Memory B cell (primary cell): ENCODE measurements around the gene RAN.
"Not testable (repeated sequence)": the region's sequence is repeated elsewhere in the genome, so short reads cannot be mapped to it uniquely, and the experiment has no call there.

Experiments used
- ATAC-seq: fragments of 150-1000 bp; cut with Tn5 transposase; 2 replicates; pipeline ENCODE4 v1.10.0; 2021; ENCODE audit warnings: low read depth, mild to moderate bottlenecking, moderate library complexity
- DNase-seq, 2 donors: peaks; one replicate each; pipeline ENCODE4 v3.0.0; 2022; ENCODE audit warnings: low spot score in 2 of 2
- H3K27ac Mint-ChIP-seq: one replicate; pipeline ENCODE4 v1.8.0; 2022; ENCODE audit warnings: mild to moderate bottlenecking, moderate library complexity, mixed read lengths
- H3K27me3 Mint-ChIP-seq: one replicate; pipeline ENCODE4 v1.8.0; 2022; ENCODE audit warnings: mixed read lengths
- H3K36me3 Mint-ChIP-seq: one replicate; pipeline ENCODE4 v1.8.0; 2022; ENCODE audit warnings: mild to moderate bottlenecking, mixed read lengths
- H3K4me1 Mint-ChIP-seq: one replicate; pipeline ENCODE4 v1.8.0; 2022; ENCODE audit warnings: mixed read lengths
- H3K4me3 Mint-ChIP-seq: one replicate; pipeline ENCODE4 v1.8.0; 2022; ENCODE audit warnings: mild to moderate bottlenecking, moderate library complexity, mixed read lengths
- H3K9me3 Mint-ChIP-seq: one replicate; pipeline ENCODE4 v1.8.0; 2022; ENCODE audit warnings: mixed read lengths

The RAN gene

GRCh38 chr12:130862771-130863170 lies 9.1 kb upstream of the RAN start:
- H3K4me3 Mint-ChIP-seq, H3K9me3 Mint-ChIP-seq, ATAC-seq: not testable (repeated sequence)

GRCh38 chr12:130863298-130863697 lies 8.6 kb upstream of the RAN start:
- peaks cover 4% of the 10 kb centered on the region for H3K36me3 Mint-ChIP-seq
- no peaks in the 10 kb centered on the region for H3K4me1 Mint-ChIP-seq
- no peak overlapping the region for H3K4me3 Mint-ChIP-seq
- H3K27ac Mint-ChIP-seq, result no peak overlapping the region
- no peak for DNase-seq
- no peak for ATAC-seq
- peaks cover 6% of the 10 kb centered on the region for H3K9me3 Mint-ChIP-seq
- peaks cover 4% of the 10 kb centered on the region for H3K27me3 Mint-ChIP-seq

More at GRCh38 chr12:130862771-130863170, 9.1 kb upstream of the RAN start:
- H3K27me3 Mint-ChIP-seq, H3K36me3 Mint-ChIP-seq, H3K27ac Mint-ChIP-seq, DNase-seq, H3K4me1 Mint-ChIP-seq: not testable (repeated sequence)

- Mint-ChIP-seq H3K27me3 (no peaks in the 10 kb centered on the region), H3K9me3 (peaks cover 1% of the 10 kb centered on the region), H3K4me1 (peaks cover 14% of the 10 kb centered on the region), H3K4me3 (no peak overlapping the region), H3K27ac (no peak overlapping the region), H3K36me3 (peaks cover 7% of the 10 kb centered on the region)
- no peak for ATAC-seq
- no peak for DNase-seq
Measured at GRCh38 chr12:130868412-130868811, 3.5 kb upstream of the RAN start.

GRCh38 chr12:130870442-130871285 lies 1.2 kb upstream of the RAN start:
- no peaks in the 10 kb centered on the region for H3K27me3 Mint-ChIP-seq
- ATAC-seq (peak; percentile 61), DNase-seq (peak; percentile 54 to 67)
- H3K4me1 Mint-ChIP-seq, result peaks cover 23% of the 10 kb centered on the region
- peaks cover 16% of the 10 kb centered on the region for H3K36me3 Mint-ChIP-seq
- H3K27ac Mint-ChIP-seq, result peak overlapping the region; percentile 92
- peaks cover 1% of the 10 kb centered on the region for H3K9me3 Mint-ChIP-seq
- peak overlapping the region; percentile 78 for H3K4me3 Mint-ChIP-seq

- no peaks in the 10 kb centered on the region for H3K27me3 Mint-ChIP-seq
- H3K4me1 Mint-ChIP-seq, result peaks cover 28% of the 10 kb centered on the region
- peak overlapping the region; percentile 92 for H3K27ac Mint-ChIP-seq
- H3K4me3 Mint-ChIP-seq, result peak overlapping the region; percentile 89
- H3K36me3 Mint-ChIP-seq, result peaks cover 22% of the 10 kb centered on the region
- ATAC-seq, result peak; percentile 41
- peak; percentile 58 to 71 for DNase-seq
- H3K9me3 Mint-ChIP-seq, result no peaks in the 10 kb centered on the region
Measured at GRCh38 chr12:130872179-130873096, 572 bp downstream of the RAN start.

GRCh38 chr12:130873106-130873795 lies 1.4 kb downstream of the RAN start:
- Mint-ChIP-seq H3K36me3 (peaks cover 22% of the 10 kb centered on the region), H3K4me1 (peaks cover 30% of the 10 kb centered on the region), H3K27me3 (no peaks in the 10 kb centered on the region), H3K27ac (peak overlapping the region; percentile 91), H3K9me3 (no peaks in the 10 kb centered on the region), H3K4me3 (peak overlapping the region; percentile 89)
- ATAC-seq (no peak), DNase-seq (no peak)

- Mint-ChIP-seq H3K36me3 (peaks cover 22% of the 10 kb centered on the region), H3K4me3 (peak overlapping the region; percentile 29), H3K27ac (peak overlapping the region; percentile 91), H3K9me3 (no peaks in the 10 kb centered on the region), H3K27me3 (no peaks in the 10 kb centered on the region), H3K4me1 (peaks cover 35% of the 10 kb centered on the region)
- ATAC-seq, result no peak
- DNase-seq, result no peak
Measured at GRCh38 chr12:130873825-130874224, 2.0 kb downstream of the RAN start.

- H3K4me3 Mint-ChIP-seq, result no peak overlapping the region
- H3K27ac Mint-ChIP-seq, result peak overlapping the region; percentile 91
- ATAC-seq (no peak), DNase-seq (no peak)
- H3K4me1 Mint-ChIP-seq, result peaks cover 41% of the 10 kb centered on the region
- peaks cover 22% of the 10 kb centered on the region for H3K36me3 Mint-ChIP-seq
- H3K9me3 Mint-ChIP-seq, result no peaks in the 10 kb centered on the region
- H3K27me3 Mint-ChIP-seq, result no peaks in the 10 kb centered on the region
Measured at GRCh38 chr12:130874696-130875095, 2.8 kb downstream of the RAN start.

GRCh38 chr12:130875193-130875592 lies 3.3 kb downstream of the RAN start:
- ATAC-seq (no peak), DNase-seq (no peak)
- Mint-ChIP-seq H3K36me3 (peaks cover 22% of the 10 kb centered on the region), H3K27ac (peak overlapping the region; percentile 91), H3K4me3 (no peak overlapping the region), H3K27me3 (no peaks in the 10 kb centered on the region), H3K4me1 (peaks cover 46% of the 10 kb centered on the region), H3K9me3 (no peaks in the 10 kb centered on the region)

- not testable (repeated sequence) for DNase-seq, H3K27me3 Mint-ChIP-seq, H3K9me3 Mint-ChIP-seq, H3K4me3 Mint-ChIP-seq, ATAC-seq
- Mint-ChIP-seq H3K4me1 (peaks cover 50% of the 10 kb centered on the region), H3K27ac (peak overlapping the region; percentile 91), H3K36me3 (peaks cover 22% of the 10 kb centered on the region)
Measured at GRCh38 chr12:130875708-130876107, 3.8 kb downstream of the RAN start.

- ATAC-seq (no peak), DNase-seq (no peak)
- H3K9me3 Mint-ChIP-seq, result no peaks in the 10 kb centered on the region
- peaks cover 52% of the 10 kb centered on the region for H3K4me1 Mint-ChIP-seq
- H3K27ac Mint-ChIP-seq, result no peak overlapping the region
- no peak overlapping the region for H3K4me3 Mint-ChIP-seq
- H3K27me3 Mint-ChIP-seq, result no peaks in the 10 kb centered on the region
- peaks cover 22% of the 10 kb centered on the region for H3K36me3 Mint-ChIP-seq
Measured at GRCh38 chr12:130876297-130876696, 4.4 kb downstream of the RAN start.

GRCh38 chr12:130876758-130877157 lies 4.9 kb downstream of the RAN start:
- H3K9me3 Mint-ChIP-seq, result no peaks in the 10 kb centered on the region
- DNase-seq (no peak), ATAC-seq (no peak)
- H3K27me3 Mint-ChIP-seq, result no peaks in the 10 kb centered on the region
- H3K4me3 Mint-ChIP-seq, result no peak overlapping the region
- peaks cover 22% of the 10 kb centered on the region for H3K36me3 Mint-ChIP-seq
- no peak overlapping the region for H3K27ac Mint-ChIP-seq
- peaks cover 51% of the 10 kb centered on the region for H3K4me1 Mint-ChIP-seq

GRCh38 chr12:130877333-130877732 lies 5.5 kb downstream of the RAN start:
- no peak overlapping the region for H3K4me3 Mint-ChIP-seq
- no peaks in the 10 kb centered on the region for H3K9me3 Mint-ChIP-seq
- no peaks in the 10 kb centered on the region for H3K27me3 Mint-ChIP-seq
- peak overlapping the region; percentile 42 for H3K27ac Mint-ChIP-seq
- peaks cover 22% of the 10 kb centered on the region for H3K36me3 Mint-ChIP-seq
- ATAC-seq (no peak), DNase-seq (no peak)
- peaks cover 51% of the 10 kb centered on the region for H3K4me1 Mint-ChIP-seq
